Activated naive CD4-positive, alpha-beta T cell treated with anti-CD3 and anti-CD28 coated beads, Interleukin-2, amount 10 ng/mL, durations not matched to agents 7 days and 5 days (primary cell): ENCODE measurements around the gene ELMOD3.
"Not testable (repeated sequence)": the region's sequence is repeated elsewhere in the genome, so short reads cannot be mapped to it uniquely, and the experiment has no call there.

Experiments used
- CTCF ChIA-PET: fragments of 350-600 bp; sonication (Branson Sonifier 250); formaldehyde crosslinking; loops from one replicate; lab custom pipeline; 2021; ENCODE audit warnings: antibody characterized with exemption; lab: Charles Lee
- DNase-seq: peaks from one replicate; pipeline ENCODE4 v3.0.0-alpha.2; 2020
- H3K27ac Mint-ChIP-seq: one replicate; pipeline ENCODE4 v1.8.0; 2021; ENCODE audit warnings: mild to moderate bottlenecking, moderate library complexity, mixed read lengths
- H3K27me3 Mint-ChIP-seq: one replicate; pipeline ENCODE4 v1.8.0; 2021; ENCODE audit warnings: mild to moderate bottlenecking, mixed read lengths
- H3K36me3 Mint-ChIP-seq: one replicate; pipeline ENCODE4 v1.8.0; 2021; ENCODE audit warnings: mixed read lengths
- H3K4me1 Mint-ChIP-seq: one replicate; pipeline ENCODE4 v1.8.0; 2021; ENCODE audit warnings: mixed read lengths
- H3K4me3 Mint-ChIP-seq: one replicate; pipeline ENCODE4 v1.8.0; 2021; ENCODE audit warnings: mild to moderate bottlenecking, moderate library complexity, mixed read lengths
- H3K9me3 Mint-ChIP-seq: one replicate; pipeline ENCODE4 v1.8.0; 2021; ENCODE audit warnings: mixed read lengths

Gene ELMOD3

DNA sequence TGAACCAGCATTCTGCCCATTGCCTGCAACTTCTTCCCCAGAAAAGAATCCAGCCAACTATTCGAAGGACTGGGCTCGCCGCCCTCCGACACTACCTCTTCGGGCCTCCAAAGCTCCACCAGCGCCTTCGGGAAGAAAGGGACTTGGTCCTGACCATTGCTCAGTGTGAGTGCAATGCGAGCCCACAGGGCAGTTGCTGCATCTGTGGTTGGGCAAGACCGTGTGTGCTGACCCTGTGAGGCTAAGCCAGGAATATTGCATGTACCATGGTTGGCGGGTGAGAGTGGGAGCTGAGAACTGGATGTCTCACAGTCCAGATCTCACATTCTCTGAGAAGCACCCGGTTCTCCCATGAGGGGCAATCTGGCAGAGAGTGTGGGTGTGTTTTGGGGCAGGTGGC, 16.5 kb downstream of the ELMOD3 start:
- no peak for DNase-seq
- CTCF ChIA-PET: interaction anchor here (1.1 to 2.2 kb wide), 3 partner anchors 16 to 20 kb away, joined by 4 to 9 read pairs (median 5); partner anchors contain the start of genes ELMOD3 and RETSAT
- no peak overlapping the region for H3K4me3 Mint-ChIP-seq
- peaks cover 12% of the 10 kb centered on the region for H3K36me3 Mint-ChIP-seq
- H3K9me3 Mint-ChIP-seq: no peaks in the 10 kb centered on the region
- no peaks in the 10 kb centered on the region for H3K27me3 Mint-ChIP-seq
- H3K27ac Mint-ChIP-seq: no peak overlapping the region
- no peaks in the 10 kb centered on the region for H3K4me1 Mint-ChIP-seq

GRCh38 chr2:85376291-85377065, 21.9 kb downstream of the ELMOD3 start:
- H3K27ac Mint-ChIP-seq: no peak overlapping the region
- no peaks in the 10 kb centered on the region for H3K27me3 Mint-ChIP-seq
- peaks cover 3% of the 10 kb centered on the region for H3K9me3 Mint-ChIP-seq
- CTCF ChIA-PET: no interaction called here
- H3K4me1 Mint-ChIP-seq: no peaks in the 10 kb centered on the region
- H3K36me3 Mint-ChIP-seq: peaks cover 44% of the 10 kb centered on the region
- DNase-seq: no peak
- H3K4me3 Mint-ChIP-seq: no peak overlapping the region

DNA sequence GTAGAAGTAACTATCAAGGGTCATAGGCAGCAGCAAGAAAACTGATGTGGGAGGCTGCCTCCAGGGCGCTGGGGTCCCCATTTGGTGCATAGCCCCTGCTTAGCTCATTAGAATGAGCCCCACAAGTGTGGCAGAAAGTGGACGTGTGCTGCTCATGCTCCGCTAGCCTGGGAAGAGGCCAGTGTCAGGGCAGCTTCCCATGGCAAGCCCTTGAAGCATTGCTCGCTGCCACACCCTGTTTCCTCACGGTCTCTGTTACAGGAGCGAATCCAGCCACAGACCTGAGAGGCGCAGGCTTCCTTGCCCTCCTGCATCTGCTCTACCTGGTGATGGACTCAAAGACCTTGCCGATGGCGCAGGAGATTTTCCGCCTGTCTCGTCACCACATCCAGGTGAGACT, 22.5 kb downstream of the ELMOD3 start:
- H3K36me3 Mint-ChIP-seq: peaks cover 45% of the 10 kb centered on the region
- no peak for DNase-seq
- no peak overlapping the region for H3K27ac Mint-ChIP-seq
- H3K4me3 Mint-ChIP-seq: no peak overlapping the region
- no peaks in the 10 kb centered on the region for H3K27me3 Mint-ChIP-seq
- CTCF ChIA-PET: no interaction called here
- no peaks in the 10 kb centered on the region for H3K4me1 Mint-ChIP-seq
- peaks cover 3% of the 10 kb centered on the region for H3K9me3 Mint-ChIP-seq

DNA sequence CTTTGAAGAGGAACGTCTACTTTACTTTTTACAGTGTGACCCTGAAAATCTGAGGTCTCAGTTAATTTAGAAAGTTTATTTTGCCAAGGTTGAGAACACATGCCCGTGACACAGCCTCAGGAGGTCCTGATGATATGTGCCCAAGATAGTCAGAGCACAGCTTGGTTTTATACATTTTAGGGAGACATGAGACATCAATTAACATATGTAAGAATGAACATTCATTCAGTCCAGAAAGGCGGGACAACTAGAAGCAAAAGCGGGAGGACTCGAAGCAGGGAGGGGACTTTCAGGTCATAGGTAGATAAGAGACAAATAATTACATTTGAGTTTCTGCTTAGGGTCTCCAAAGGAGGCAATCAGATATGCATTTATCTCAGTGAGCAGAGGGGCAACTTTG, 23.7 kb downstream of the ELMOD3 start:
- no peak overlapping the region for H3K27ac Mint-ChIP-seq
- H3K36me3 Mint-ChIP-seq: peaks cover 50% of the 10 kb centered on the region
- H3K9me3 Mint-ChIP-seq: peaks cover 3% of the 10 kb centered on the region
- H3K4me3 Mint-ChIP-seq: no peak overlapping the region
- no peaks in the 10 kb centered on the region for H3K27me3 Mint-ChIP-seq
- CTCF ChIA-PET: no interaction called here
- H3K4me1 Mint-ChIP-seq: no peaks in the 10 kb centered on the region
- DNase-seq: no peak

GRCh38 chr2:85380048-85380447, 25.5 kb downstream of the ELMOD3 start:
- H3K27ac Mint-ChIP-seq: no peak overlapping the region
- no peaks in the 10 kb centered on the region for H3K4me1 Mint-ChIP-seq
- CTCF ChIA-PET: no interaction called here
- H3K9me3 Mint-ChIP-seq: peaks cover 3% of the 10 kb centered on the region
- H3K36me3 Mint-ChIP-seq: peaks cover 55% of the 10 kb centered on the region
- no peak for DNase-seq
- no peaks in the 10 kb centered on the region for H3K27me3 Mint-ChIP-seq
- H3K4me3 Mint-ChIP-seq: no peak overlapping the region

DNA sequence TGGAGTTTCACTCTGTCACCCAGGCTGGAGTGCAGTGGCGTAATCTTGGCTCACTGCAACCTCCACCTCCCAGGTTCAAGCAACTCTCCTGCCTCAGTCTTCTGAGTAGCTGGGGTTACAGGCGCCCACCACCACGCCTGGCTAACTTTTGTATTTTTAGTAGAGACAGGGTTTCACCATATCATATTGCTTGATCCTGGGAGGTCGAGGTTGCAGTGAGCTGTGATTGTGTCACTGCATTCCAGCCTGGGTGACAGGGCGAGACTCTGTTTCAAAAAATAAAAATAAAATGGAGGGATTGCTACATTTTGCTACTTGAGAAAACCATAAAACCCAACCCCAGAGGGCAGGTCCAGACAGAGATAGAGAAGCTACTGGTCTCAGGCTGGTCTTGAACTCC, 28.6 kb downstream of the ELMOD3 start:
- H3K36me3 Mint-ChIP-seq: peaks cover 49% of the 10 kb centered on the region
- not testable (repeated sequence) for H3K4me1 Mint-ChIP-seq, DNase-seq, H3K4me3 Mint-ChIP-seq, H3K27me3 Mint-ChIP-seq, H3K27ac Mint-ChIP-seq, H3K9me3 Mint-ChIP-seq
- CTCF ChIA-PET: interaction anchor here (2.0 kb wide), 1 partner anchor 168 kb away, joined by 6 read pairs; no protein-coding TSS in a partner anchor

DNA sequence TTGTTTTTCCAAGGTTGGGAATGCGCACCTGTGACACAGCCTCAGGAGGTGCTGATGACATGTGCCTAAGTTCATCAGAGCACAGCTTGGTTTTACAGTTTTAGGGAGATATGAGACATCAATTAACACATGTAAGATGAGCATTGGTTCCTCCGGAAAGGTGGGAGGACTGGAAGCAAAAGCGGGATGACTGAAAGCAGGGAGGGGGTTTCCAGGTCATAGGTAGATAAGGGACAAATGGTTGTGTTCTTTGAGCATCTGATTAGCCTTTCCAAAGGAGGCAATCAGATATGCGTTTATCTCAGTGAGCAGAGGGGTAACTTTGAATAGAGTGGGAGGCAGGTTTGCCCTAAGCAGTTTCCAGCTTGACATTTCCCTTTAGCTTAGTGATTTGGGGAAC, 29.3 kb downstream of the ELMOD3 start:
- peaks cover 46% of the 10 kb centered on the region for H3K36me3 Mint-ChIP-seq
- CTCF ChIA-PET: interaction anchor here (2.0 kb wide), 1 partner anchor 167 kb away, joined by 6 read pairs; no protein-coding TSS in a partner anchor
- H3K4me3 Mint-ChIP-seq: no peak overlapping the region
- H3K9me3 Mint-ChIP-seq: peaks cover 3% of the 10 kb centered on the region
- H3K4me1 Mint-ChIP-seq: no peaks in the 10 kb centered on the region
- no peaks in the 10 kb centered on the region for H3K27me3 Mint-ChIP-seq
- no peak overlapping the region for H3K27ac Mint-ChIP-seq
- DNase-seq: no peak

DNA sequence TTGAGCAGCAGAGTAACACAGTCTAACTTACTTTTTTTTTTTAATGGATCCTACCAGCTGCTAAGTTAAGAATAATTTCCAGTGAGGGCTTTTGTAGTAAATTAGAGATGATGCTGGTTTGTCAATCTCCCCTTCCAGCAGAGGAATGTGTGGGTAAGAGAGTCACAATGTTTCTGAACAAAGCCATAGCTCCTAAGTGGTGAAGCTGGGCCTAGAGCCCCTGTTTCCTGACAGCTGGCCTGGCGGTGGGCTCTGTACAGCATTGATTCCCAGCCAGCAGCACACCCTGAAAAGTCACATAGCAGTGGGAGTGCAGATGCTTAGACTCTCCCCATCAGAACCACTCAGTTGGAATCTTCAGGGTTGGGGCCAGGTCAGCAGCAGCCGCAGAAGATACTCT, 31.2 kb downstream of the ELMOD3 start:
- Mint-ChIP-seq H3K4me3 (no peak overlapping the region), H3K27me3 (no peaks in the 10 kb centered on the region), H3K9me3 (no peaks in the 10 kb centered on the region), H3K27ac (no peak overlapping the region), H3K4me1 (no peaks in the 10 kb centered on the region), H3K36me3 (peaks cover 43% of the 10 kb centered on the region)
- CTCF ChIA-PET: interaction anchor here (1.6 kb wide), 1 partner anchor 164 kb away, joined by 3 read pairs; no protein-coding TSS in a partner anchor
- DNase-seq: no peak

DNA sequence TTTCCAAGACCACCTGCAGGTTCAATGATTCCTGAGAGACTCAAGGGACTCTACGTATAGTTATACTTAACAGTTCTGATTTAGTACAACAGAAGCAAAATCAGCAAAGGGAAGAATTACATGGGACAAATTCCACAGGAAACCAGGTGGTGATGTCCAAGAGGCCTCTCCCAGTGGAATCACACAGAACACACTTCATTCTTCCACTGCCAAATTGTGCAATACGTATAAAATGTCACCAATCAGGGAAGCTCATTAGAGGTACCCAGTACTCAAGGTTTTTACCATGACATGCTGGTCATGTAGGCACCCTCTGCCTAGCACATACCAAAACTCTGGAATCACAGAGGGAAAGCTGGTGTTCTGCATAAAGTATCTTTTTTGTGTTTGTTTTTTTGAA, 33.2 kb downstream of the ELMOD3 start:
- Mint-ChIP-seq H3K9me3 (no peaks in the 10 kb centered on the region), H3K36me3 (peaks cover 38% of the 10 kb centered on the region), H3K4me1 (peaks cover 17% of the 10 kb centered on the region), H3K4me3 (no peak overlapping the region), H3K27ac (peak overlapping the region; percentile 24), H3K27me3 (no peaks in the 10 kb centered on the region)
- CTCF ChIA-PET: interaction anchor here (7.4 kb wide), 1 partner anchor 165 kb away, joined by 118 read pairs; no protein-coding TSS in a partner anchor
- DNase-seq: no peak

- peaks cover 27% of the 10 kb centered on the region for H3K4me1 Mint-ChIP-seq
These were observed 34.4 kb downstream of the ELMOD3 start for GRCh38 chr2:85388878-85389538.

DNA sequence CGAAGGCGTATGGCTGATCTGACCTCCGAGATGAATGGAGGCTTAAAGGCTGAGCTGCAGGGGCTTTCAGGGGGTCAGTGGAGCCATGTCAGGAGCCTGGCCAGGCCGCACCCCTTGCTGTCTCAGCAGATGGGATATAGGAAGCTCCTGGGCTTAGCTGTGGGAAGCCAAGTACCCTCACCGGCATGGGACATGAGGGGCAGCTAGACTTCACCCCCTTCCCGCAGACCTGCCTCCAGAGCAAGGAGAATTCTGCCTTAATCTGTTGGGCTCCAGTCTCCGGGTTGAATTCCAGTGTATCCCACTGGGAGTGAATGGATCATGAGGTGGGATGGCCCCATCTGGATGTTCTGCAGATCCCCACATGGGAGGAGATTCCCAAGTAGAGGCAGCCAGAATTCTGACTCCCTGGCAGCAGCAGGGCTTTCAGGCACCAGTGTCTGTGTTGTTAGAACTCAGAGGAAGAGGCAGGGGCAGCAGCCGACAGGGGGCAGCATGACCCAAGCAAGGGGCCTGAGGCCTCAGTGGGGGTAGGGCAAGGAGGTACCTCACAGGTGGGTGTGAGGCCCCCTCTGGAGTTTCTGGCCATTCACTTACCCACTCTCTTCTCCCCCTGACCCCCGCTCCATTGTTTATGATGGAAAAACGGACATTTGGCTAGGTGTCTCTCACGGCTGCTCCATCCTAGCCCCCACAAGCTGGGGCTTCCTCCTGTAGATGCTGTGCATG, 36.5 kb downstream of the ELMOD3 start:
- H3K27ac Mint-ChIP-seq: peak overlapping the region; percentile 68
- DNase-seq: peak; percentile 86
- no peaks in the 10 kb centered on the region for H3K9me3 Mint-ChIP-seq
- H3K4me1 Mint-ChIP-seq: peaks cover 28% of the 10 kb centered on the region
- H3K4me3 Mint-ChIP-seq: no peak overlapping the region
- peaks cover 27% of the 10 kb centered on the region for H3K36me3 Mint-ChIP-seq
- H3K27me3 Mint-ChIP-seq: no peaks in the 10 kb centered on the region
- CTCF ChIA-PET: interaction anchor here (0.7 to 7.4 kb wide), 13 partner anchors 10 to 161 kb away, joined by 3 to 118 read pairs (median 3); partner anchors contain the start of gene MAT2A

More at GRCh38 chr2:85388878-85389538, 34.4 kb downstream of the ELMOD3 start:
- H3K27me3 Mint-ChIP-seq: no peaks in the 10 kb centered on the region
- H3K9me3 Mint-ChIP-seq: no peaks in the 10 kb centered on the region
- DNase-seq: no peak
- H3K27ac Mint-ChIP-seq: no peak overlapping the region
- CTCF ChIA-PET: interaction anchor here (1.7 to 7.4 kb wide), 3 partner anchors 31 to 163 kb away, joined by 3 to 118 read pairs (median 25); no protein-coding TSS in a partner anchor
- no peak overlapping the region for H3K4me3 Mint-ChIP-seq
- H3K36me3 Mint-ChIP-seq: peaks cover 37% of the 10 kb centered on the region

GRCh38 chr2:85393836-85394235, 39.3 kb downstream of the ELMOD3 start:
- CTCF ChIA-PET: interaction anchor here (1.1 to 7.4 kb wide), 3 partner anchors 27 to 244 kb away, joined by 3 to 118 read pairs (median 9); no protein-coding TSS in a partner anchor
- Mint-ChIP-seq H3K4me1 (peaks cover 36% of the 10 kb centered on the region), H3K27ac (no peak overlapping the region), H3K36me3 (peaks cover 39% of the 10 kb centered on the region), H3K4me3 (no peak overlapping the region), H3K9me3 (no peaks in the 10 kb centered on the region), H3K27me3 (no peaks in the 10 kb centered on the region)
- no peak for DNase-seq

- DNase-seq: no peak
- CTCF ChIA-PET: interaction anchor here (1.1 to 7.4 kb wide), 3 partner anchors 26 to 243 kb away, joined by 3 to 118 read pairs (median 9); no protein-coding TSS in a partner anchor
- Mint-ChIP-seq H3K36me3 (peaks cover 39% of the 10 kb centered on the region), H3K4me1 (peaks cover 36% of the 10 kb centered on the region), H3K27me3 (no peaks in the 10 kb centered on the region), H3K4me3 (no peak overlapping the region), H3K9me3 (no peaks in the 10 kb centered on the region), H3K27ac (no peak overlapping the region)
These were observed 39.7 kb downstream of the ELMOD3 start for GRCh38 chr2:85394261-85394681.

GRCh38 chr2:85394976-85395375, 40.4 kb downstream of the ELMOD3 start:
- no peaks in the 10 kb centered on the region for H3K9me3 Mint-ChIP-seq
- H3K27ac Mint-ChIP-seq: no peak overlapping the region
- DNase-seq: no peak
- peaks cover 38% of the 10 kb centered on the region for H3K36me3 Mint-ChIP-seq
- CTCF ChIA-PET: interaction anchor here (1.1 to 7.4 kb wide), 2 partner anchors 157 to 243 kb away, joined by 3 to 118 read pairs; no protein-coding TSS in a partner anchor
- peaks cover 36% of the 10 kb centered on the region for H3K4me1 Mint-ChIP-seq
- H3K27me3 Mint-ChIP-seq: no peaks in the 10 kb centered on the region
- no peak overlapping the region for H3K4me3 Mint-ChIP-seq
